CD4-positive, alpha-beta memory T cell (primary cell): ENCODE measurements around the gene ZNF268. TPM values are rescaled to one million over a fixed set of nuclear protein-coding genes. Genes with fewer than 3 reads are reported as not detected.

ENCODE experiments used
- CTCF ChIA-PET: fragments of 350-600 bp; sonication (Branson Sonifier 250); formaldehyde crosslinking; loops from one replicate; lab custom pipeline; 2021; ENCODE audit warnings: inconsistent platforms; ENCODE audit not compliant: partially characterized antibody; lab: Charles Lee
- POLR2A ChIA-PET: fragments of 350-600 bp; sonication (Branson Sonifier 250); formaldehyde crosslinking; loops from one replicate; lab custom pipeline; 2021; ENCODE audit not compliant: partially characterized antibody; lab: Charles Lee
- DNase-seq, 5 donors: peaks; one replicate each; pipeline versions ENCODE4 v3.0.0 to v3.0.0-alpha.2; 2020 to 2022; ENCODE audit warnings: mixed read lengths in 1 of 5
- H3K27ac ChIP-seq: one replicate; pipeline ENCODE4 v1.7.0; 2013; ENCODE audit warnings: low read depth, low read length
- H3K27me3 ChIP-seq: 2 replicates; pipeline ENCODE4 v1.7.0; 2013; ENCODE audit warnings: mild to moderate bottlenecking, low read length, moderate library complexity; ENCODE audit not compliant: insufficient read depth
- H3K36me3 ChIP-seq: 2 replicates; pipeline ENCODE4 v1.7.0; 2013; ENCODE audit warnings: mild to moderate bottlenecking, low read length, moderate library complexity; ENCODE audit not compliant: insufficient read depth
- H3K4me1 ChIP-seq: 2 replicates; pipeline ENCODE4 v1.7.0; 2013; ENCODE audit warnings: mild to moderate bottlenecking, low read length, moderate library complexity; ENCODE audit not compliant: insufficient read depth
- H3K4me3 ChIP-seq, 2 donors: one replicate each; pipeline ENCODE4 v1.7.0; 2013; ENCODE audit warnings: low read length in 2 of 2, mild to moderate bottlenecking in 1 of 2
- H3K9me3 ChIP-seq, 2 donors: one replicate each; pipeline ENCODE4 v1.7.0; 2013; ENCODE audit warnings: low read length in 2 of 2, control low read depth in 1 of 2; ENCODE audit not compliant: control insufficient read depth in 1 of 2
- H3K27ac Mint-ChIP-seq, 7 donors: one replicate each; pipeline ENCODE4 v1.8.0; 2020 to 2021; ENCODE audit warnings: mixed read lengths in 7 of 7, mild to moderate bottlenecking in 6 of 7, inconsistent platforms in 3 of 7, moderate library complexity in 3 of 7
- H3K27me3 Mint-ChIP-seq, 2 donors: one replicate each; pipeline ENCODE4 v1.8.0; 2020 to 2021; ENCODE audit warnings: mixed read lengths in 2 of 2
- H3K36me3 Mint-ChIP-seq, 2 donors: one replicate each; pipeline ENCODE4 v1.8.0; 2020 to 2021; ENCODE audit warnings: mixed read lengths in 2 of 2, inconsistent platforms in 1 of 2, mild to moderate bottlenecking in 1 of 2
- H3K4me1 Mint-ChIP-seq, 4 donors: one replicate each; pipeline ENCODE4 v1.8.0; 2020 to 2021; ENCODE audit warnings: mixed read lengths in 4 of 4, mild to moderate bottlenecking in 1 of 4
- H3K4me3 Mint-ChIP-seq, 8 donors: one replicate each; pipeline ENCODE4 v1.8.0; 2020 to 2021; ENCODE audit warnings: mixed read lengths in 8 of 8, mild to moderate bottlenecking in 7 of 8, moderate library complexity in 6 of 8, inconsistent platforms in 3 of 8
- H3K9me3 Mint-ChIP-seq, 8 donors: one replicate each; pipeline ENCODE4 v1.8.0; 2020 to 2021; ENCODE audit warnings: mixed read lengths in 8 of 8, mild to moderate bottlenecking in 5 of 8, inconsistent platforms in 3 of 8, moderate library complexity in 1 of 8
- intact Hi-C: fragments of 100-400 bp; cut with micrococcal nuclease; formaldehyde crosslinking; loops from one replicate; pipeline ENCODE4 v1.15.1; 2023
- polyA plus RNA-seq, 2 donors: library from polyadenylated mRNA; unstranded; fragments of 300-500 nt; fragmentation: Illumina TruSeq; gene quantifications; one replicate each; pipeline ENCODE4 v1.2.3, GENCODE V29; 2021
- total RNA-seq, 2 experiments: library from RNA; stranded (reverse); gene quantifications; one replicate each; pipeline ENCODE4 v1.2.3, GENCODE V29; 2021

ZNF268 gene
- total and polyA plus RNA-seq, 4 experiments from 2014 or later: 18.5 to 39.6 (median 27.2) TPM

DNA sequence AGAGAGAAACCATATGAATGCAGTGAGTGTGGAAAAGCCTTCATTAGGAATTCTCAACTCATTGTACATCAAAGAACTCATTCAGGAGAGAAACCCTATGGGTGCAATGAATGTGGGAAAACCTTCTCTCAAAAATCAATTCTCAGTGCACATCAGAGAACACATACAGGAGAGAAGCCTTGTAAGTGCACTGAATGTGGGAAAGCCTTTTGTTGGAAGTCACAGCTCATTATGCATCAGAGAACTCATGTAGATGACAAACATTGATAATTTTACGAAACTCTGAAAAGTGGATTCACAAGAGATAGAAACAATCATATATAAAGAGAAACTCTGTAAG, 22.9 kb downstream of the ZNF268 start:
- no peak overlapping the region for H3K4me3 Mint-ChIP-seq
- Histone ChIP-seq H3K27me3 (no peaks in the 10 kb centered on the region), H3K4me3 (peak overlapping the region in 1 of 2 donors; percentile 13), H3K4me1 (no peaks in the 10 kb centered on the region), H3K27ac (no peak overlapping the region), H3K36me3 (peaks cover 27% of the 10 kb centered on the region), H3K9me3 (peaks cover 38 to 82% of the 10 kb centered on the region in 2 donors)
- peak in 1 of 5 donors; percentile 2 for DNase-seq
- POLR2A ChIA-PET: interaction anchor here (1.5 kb wide), 1 partner anchor 74 kb away, joined by 4 read pairs; the partner anchor contains the start of genes ZNF10 and ZNF891
- H3K36me3 Mint-ChIP-seq: peaks cover 61 to 65% of the 10 kb centered on the region in 2 donors
- no peaks in the 10 kb centered on the region for H3K27me3 Mint-ChIP-seq
- peak overlapping the region in 2 of 7 donors; percentile 15 to 46 for H3K27ac Mint-ChIP-seq
- intact Hi-C loops: no loop called here
- no peaks in the 10 kb centered on the region for H3K4me1 Mint-ChIP-seq
- peaks cover 0 to 94% (median 89%) of the 10 kb centered on the region in 8 donors for H3K9me3 Mint-ChIP-seq
- CTCF ChIA-PET: no interaction called here

DNA sequence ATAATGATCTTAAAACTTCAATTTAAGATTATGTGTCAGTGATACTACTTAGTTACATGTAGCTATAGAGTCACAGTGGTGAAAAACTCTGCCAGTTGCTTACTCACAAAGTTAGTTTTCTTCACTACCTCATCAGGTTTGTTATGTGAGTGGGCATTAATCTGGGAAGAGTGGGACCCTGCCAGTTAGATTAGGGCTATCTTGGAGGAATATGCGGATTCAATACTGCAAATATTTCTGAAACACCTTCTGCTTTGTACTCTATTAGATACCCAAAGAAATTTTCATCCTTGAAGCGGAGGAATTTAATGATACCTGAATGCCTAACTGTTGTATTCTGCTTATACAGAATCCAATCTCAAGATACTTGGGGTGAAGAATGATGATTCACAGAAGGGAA, 25.1 kb downstream of the ZNF268 start:
- Histone ChIP-seq H3K27me3 (no peaks in the 10 kb centered on the region), H3K36me3 (peaks cover 17% of the 10 kb centered on the region), H3K9me3 (peaks cover 42 to 89% of the 10 kb centered on the region in 2 donors), H3K27ac (no peak overlapping the region), H3K4me1 (no peaks in the 10 kb centered on the region), H3K4me3 (no peak overlapping the region)
- Mint-ChIP-seq H3K9me3 (peaks cover 0 to 94% (median 85%) of the 10 kb centered on the region in 8 donors), H3K27me3 (no peaks in the 10 kb centered on the region), H3K27ac (no peak overlapping the region), H3K4me1 (no peaks in the 10 kb centered on the region), H3K4me3 (peak overlapping the region in 1 of 8 donors; percentile 31), H3K36me3 (peaks cover 41 to 51% of the 10 kb centered on the region in 2 donors)
- DNase-seq: no peak
- intact Hi-C loops: no loop called here
- ChIA-PET CTCF (no interaction called here), POLR2A (no interaction called here)

DNA sequence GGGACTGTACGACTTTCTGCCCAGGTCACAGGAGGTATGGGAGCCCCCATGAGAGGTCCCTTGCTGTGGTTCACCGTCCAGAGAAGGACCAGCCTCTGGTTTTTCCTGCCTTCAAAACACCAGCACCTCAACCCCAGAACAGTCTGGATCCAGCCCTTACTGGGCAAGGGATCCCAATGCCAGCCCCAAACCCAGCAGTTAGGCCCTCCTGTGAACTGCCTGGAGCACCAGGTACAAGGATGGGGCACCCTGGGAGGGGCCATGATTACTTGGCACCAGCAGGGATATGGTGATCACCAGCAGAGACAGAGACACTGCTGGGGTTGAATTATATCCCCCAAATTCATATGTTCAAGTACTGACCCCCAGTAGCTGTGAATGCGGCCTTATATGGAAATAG, 34.4 kb downstream of the ZNF268 start:
- Histone ChIP-seq H3K36me3 (no peaks in the 10 kb centered on the region), H3K27ac (no peak overlapping the region), H3K4me1 (no peaks in the 10 kb centered on the region), H3K4me3 (no peak overlapping the region), H3K27me3 (no peaks in the 10 kb centered on the region), H3K9me3 (peaks cover 0 to 29% of the 10 kb centered on the region in 2 donors)
- CTCF ChIA-PET: no interaction called here
- Mint-ChIP-seq H3K27ac (no peak overlapping the region), H3K4me3 (no peak overlapping the region), H3K36me3 (peaks cover 11 to 16% of the 10 kb centered on the region in 2 donors), H3K9me3 (peaks cover 5 to 88% (median 67%) of the 10 kb centered on the region in 8 donors), H3K4me1 (no peaks in the 10 kb centered on the region), H3K27me3 (peaks cover 1 to 2% of the 10 kb centered on the region in 2 donors)
- POLR2A ChIA-PET: no interaction called here
- DNase-seq: no peak
- intact Hi-C loops: no loop called here

DNA sequence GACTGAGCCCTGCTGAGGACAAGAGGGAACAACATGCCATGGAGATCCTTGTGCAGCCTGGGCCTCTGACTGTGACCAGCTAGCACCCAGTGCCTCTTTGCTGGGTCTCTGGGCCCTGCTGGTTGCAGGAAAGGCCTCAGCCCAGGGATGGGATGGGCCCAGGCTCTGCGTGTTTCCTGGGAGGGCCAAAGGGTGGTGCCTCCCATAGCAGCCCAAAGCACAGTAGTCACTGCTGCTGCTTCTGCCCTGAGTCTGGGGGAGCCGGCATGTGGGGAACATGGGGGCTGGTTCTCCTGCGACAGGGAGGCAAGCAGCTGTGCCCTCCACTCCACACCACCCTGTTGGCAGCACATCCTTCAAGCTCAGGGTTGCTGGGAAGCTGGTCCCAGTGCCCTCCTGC, 35.9 kb downstream of the ZNF268 start:
- Mint-ChIP-seq H3K27ac (no peak overlapping the region), H3K4me3 (no peak overlapping the region), H3K4me1 (no peaks in the 10 kb centered on the region), H3K9me3 (peaks cover 5 to 85% (median 57%) of the 10 kb centered on the region in 8 donors), H3K27me3 (peaks cover 1 to 2% of the 10 kb centered on the region in 2 donors), H3K36me3 (peaks cover 7 to 17% of the 10 kb centered on the region in 2 donors)
- Histone ChIP-seq H3K27ac (no peak overlapping the region), H3K36me3 (no peaks in the 10 kb centered on the region), H3K4me3 (no peak overlapping the region), H3K9me3 (peaks cover 0 to 18% of the 10 kb centered on the region in 2 donors), H3K27me3 (no peaks in the 10 kb centered on the region), H3K4me1 (no peaks in the 10 kb centered on the region)
- no peak for DNase-seq
- intact Hi-C loops: no loop called here
- CTCF ChIA-PET: no interaction called here
- POLR2A ChIA-PET: no interaction called here

DNA sequence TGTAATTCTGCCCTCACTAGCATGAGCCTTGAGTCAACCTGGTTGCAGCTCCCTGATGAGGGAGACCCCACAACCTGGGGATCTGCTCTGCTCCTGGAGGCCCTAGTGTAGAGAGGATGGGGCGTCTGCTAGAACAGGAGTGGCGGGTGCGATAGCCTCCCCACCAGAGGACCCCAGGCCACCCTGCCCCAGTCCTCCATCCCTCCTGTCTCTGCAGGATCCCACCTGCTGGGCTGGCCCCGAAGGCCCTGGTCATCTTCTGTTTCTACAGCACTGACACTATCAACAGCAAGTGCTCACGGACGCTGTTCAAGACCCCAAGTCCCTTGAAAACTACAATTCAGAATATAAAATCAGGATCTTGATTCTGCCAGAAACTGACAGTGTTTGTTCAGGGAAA, 39.2 kb downstream of the ZNF268 start:
- H3K9me3 Mint-ChIP-seq: peaks cover 5 to 64% (median 37%) of the 10 kb centered on the region in 8 donors
- Histone ChIP-seq H3K36me3 (no peaks in the 10 kb centered on the region), H3K9me3 (peaks cover 0 to 6% of the 10 kb centered on the region in 2 donors), H3K4me3 (no peak overlapping the region), H3K4me1 (no peaks in the 10 kb centered on the region), H3K27ac (no peak overlapping the region), H3K27me3 (no peaks in the 10 kb centered on the region)
- ChIA-PET CTCF (no interaction called here), POLR2A (no interaction called here)
- no peak overlapping the region for H3K27ac Mint-ChIP-seq
- intact Hi-C loops: no loop called here
- H3K36me3 Mint-ChIP-seq: peaks cover 0 to 10% of the 10 kb centered on the region in 2 donors
- no peaks in the 10 kb centered on the region for H3K4me1 Mint-ChIP-seq
- DNase-seq: no peak
- peaks cover 1 to 2% of the 10 kb centered on the region in 2 donors for H3K27me3 Mint-ChIP-seq
- no peak overlapping the region for H3K4me3 Mint-ChIP-seq

DNA sequence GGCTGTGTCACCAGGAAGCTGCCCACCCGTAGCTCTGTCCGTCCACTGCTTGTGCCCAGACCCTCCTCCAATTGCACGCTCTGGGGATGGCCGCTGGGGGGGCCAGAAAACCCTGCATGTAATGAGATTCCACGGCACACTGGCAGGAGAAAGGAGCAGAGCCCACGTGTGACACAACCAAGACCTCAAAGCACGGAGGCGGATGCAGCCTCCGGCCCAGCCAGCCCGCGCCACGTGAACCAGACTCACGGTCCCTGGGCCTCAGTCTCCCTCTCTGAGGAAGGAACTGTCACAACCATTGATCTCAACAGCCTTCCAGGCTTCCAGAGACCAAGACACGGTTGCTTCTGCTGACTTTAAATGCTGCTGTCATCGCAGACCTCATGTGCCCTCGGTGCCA, 39.9 kb downstream of the ZNF268 start:
- Mint-ChIP-seq H3K27me3 (peaks cover 1 to 2% of the 10 kb centered on the region in 2 donors), H3K4me3 (no peak overlapping the region), H3K4me1 (no peaks in the 10 kb centered on the region), H3K27ac (no peak overlapping the region), H3K36me3 (peaks cover 0 to 10% of the 10 kb centered on the region in 2 donors), H3K9me3 (peaks cover 5 to 56% (median 32%) of the 10 kb centered on the region in 8 donors)
- ChIA-PET CTCF (no interaction called here), POLR2A (no interaction called here)
- Histone ChIP-seq H3K36me3 (no peaks in the 10 kb centered on the region), H3K4me3 (no peak overlapping the region), H3K4me1 (no peaks in the 10 kb centered on the region), H3K9me3 (peaks cover 0 to 6% of the 10 kb centered on the region in 2 donors), H3K27me3 (no peaks in the 10 kb centered on the region), H3K27ac (no peak overlapping the region)
- intact Hi-C loops: no loop called here
- DNase-seq: no peak

DNA sequence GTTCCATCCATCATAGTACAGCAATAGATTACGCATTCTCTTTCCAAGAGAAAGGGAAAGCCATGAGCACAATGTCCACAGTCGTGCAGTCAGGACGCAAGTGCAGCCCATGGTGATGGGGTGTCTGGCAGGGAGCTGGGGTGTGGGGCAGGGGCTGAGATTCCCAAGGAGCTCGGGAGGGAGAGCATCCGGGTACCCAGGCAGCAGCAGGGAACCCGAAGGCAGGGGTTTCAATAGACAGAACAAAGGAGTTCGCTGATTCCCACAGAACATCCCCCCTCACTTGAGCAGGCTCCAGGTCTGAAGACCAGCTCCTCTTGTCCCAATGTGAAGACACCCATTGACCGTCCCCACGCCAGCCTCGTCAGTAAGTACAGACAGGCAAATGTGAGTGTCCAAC, 40.9 kb downstream of the ZNF268 start:
- intact Hi-C loops: no loop called here
- H3K9me3 Mint-ChIP-seq: peaks cover 4 to 49% (median 33%) of the 10 kb centered on the region in 8 donors
- CTCF ChIA-PET: no interaction called here
- Histone ChIP-seq H3K4me1 (no peaks in the 10 kb centered on the region), H3K27me3 (no peaks in the 10 kb centered on the region), H3K9me3 (no peaks in the 10 kb centered on the region), H3K27ac (no peak overlapping the region), H3K36me3 (no peaks in the 10 kb centered on the region), H3K4me3 (no peak overlapping the region)
- no peak overlapping the region for H3K4me3 Mint-ChIP-seq
- POLR2A ChIA-PET: no interaction called here
- peaks cover 0 to 10% of the 10 kb centered on the region in 2 donors for H3K36me3 Mint-ChIP-seq
- no peaks in the 10 kb centered on the region for H3K4me1 Mint-ChIP-seq
- H3K27me3 Mint-ChIP-seq: peaks cover 1 to 2% of the 10 kb centered on the region in 2 donors
- H3K27ac Mint-ChIP-seq: no peak overlapping the region
- no peak for DNase-seq
